Right lobe of liver (tissue), 6 donors: Measurements from ENCODE around the gene HIRA. TPM values are rescaled to one million over a fixed set of nuclear protein-coding genes. Genes with fewer than 3 reads are reported as not detected.

Experiments used
- ATAC-seq, 4 donors: fragments of 200-7000 bp; cut with Tn5 transposase; one replicate each; pipeline ENCODE4 v1.9.1; 2020; ENCODE audit warnings: mild to moderate bottlenecking in 4 of 4, moderate library complexity in 4 of 4
- DNase-seq, 3 donors: peaks; one replicate each; pipeline ENCODE4 v3.0.0-alpha.2; 2020
- H3K27ac ChIP-seq, 3 donors: fragments of 200-600 bp; one replicate each; pipeline ENCODE4 v1.8.0; 2022
- H3K27me3 ChIP-seq, 2 donors: fragments of 200-600 bp; one replicate each; pipeline ENCODE4 v1.8.0; 2022
- H3K36me3 ChIP-seq, 4 donors: fragments of 200-600 bp; sonication (generic) in 1 of 4; one replicate each; pipeline versions ENCODE4 v1.5.1 to v1.8.0; 2017 to 2022; ENCODE audit warnings: control low read depth in 1 of 4
- H3K4me1 ChIP-seq, 4 donors: fragments of 200-600 bp; sonication (generic) in 1 of 4; one replicate each; pipeline versions ENCODE4 v1.5.1 to v1.8.0; 2017 to 2022; ENCODE audit warnings: control low read depth in 1 of 4
- H3K4me3 ChIP-seq, 3 donors: fragments of 200-600 bp; one replicate each; pipeline ENCODE4 v1.8.0; 2022
- H3K9me3 ChIP-seq, 4 donors: fragments of 200-600 bp; sonication (generic) in 1 of 4; one replicate each; pipeline versions ENCODE4 v1.5.1 to v1.8.0; 2017 to 2022; ENCODE audit warnings: control low read depth in 1 of 4
- CTCF ChIP-seq, 4 donors: fragments of 200-600 bp in 3 of 4; fragments of 450-650 bp in 1 of 4; IDR thresholded peaks; one replicate each; pipeline versions ENCODE4 v1.5.1 to v1.8.0; 2016 to 2022; ENCODE audit warnings: antibody characterized with exemption in 4 of 4, mild to moderate bottlenecking in 2 of 4
- POLR2A ChIP-seq: fragments of 450-650 bp; IDR thresholded peaks from one replicate; pipeline ENCODE4 v1.6.1; 2017; ENCODE audit warnings: antibody characterized with exemption, mild to moderate bottlenecking
- WGBS: methylation state at CpG from one replicate; pipeline ENCODE4 v1.1.6; 2018; ENCODE audit warnings: low coverage, low lambda C conversion rate; ENCODE audit not compliant: insufficient coverage; ENCODE audit errors: missing lambda C conversion rate; 5-methylcytosine and 5-hydroxymethylcytosine counted together
- intact Hi-C, 2 donors: fragments of 100-400 bp; cut with DNase I; formaldehyde crosslinking; loops; one replicate each; pipeline versions ENCODE4 v1.11.2 to v1.14.1; 2022
- total RNA-seq, 6 experiments: library from RNA; depleted of rRNA in 2 of 6; stranded (reverse); fragments of >200 nt in 2 of 6; fragmentation: NEBNext Ultra II Directional in 3 of 6; extraction: Animal tissue kit (Norgen Biotek cat#: 25700) in 3 of 6; gene quantifications; one replicate each; pipeline versions ENCODE4 v1.1.0 to v1.2.4, GENCODE V29; 2016 to 2023
- donor health status: DM: no; HTN: yes; CAD: no.
- donor health status: DM: no; HTN: no; CAD: no.
- donor health status: DM: no; HTN: no; CAD: no.
- donor health status: DM: no; HTN: yes; CAD: no.
- donor health status: DM: no; HTN: yes; CAD: no.

Gene HIRA
- total RNA-seq, 6 experiments from 2014 or later: 14.6 to 25.0 (median 17.8) TPM

- WGBS: 89% methylated on average over 5 of the region's 5 CpGs
- Histone ChIP-seq H3K4me3 (no peak overlapping the region), H3K27me3 (no peaks in the 10 kb centered on the region), H3K9me3 (no peaks in the 10 kb centered on the region), H3K4me1 (no peaks in the 10 kb centered on the region), H3K36me3 (peaks cover 0 to 93% (median 31%) of the 10 kb centered on the region in 4 donors), H3K27ac (no peak overlapping the region)
- ATAC-seq: no peak
- TF ChIP-seq POLR2A (no peak), CTCF (IDR thresholded peaks at IDR 0.05) (no peak)
- intact Hi-C loops: no loop called here
- peak in 1 of 3 donors; percentile 42 for DNase-seq
These were observed 37.8 kb downstream of the HIRA start for GRCh38 chr22:19393704-19394103.

GRCh38 chr22:19387575-19387974 is 44.0 kb downstream of the HIRA start:
- Histone ChIP-seq H3K36me3 (peaks cover 11 to 93% (median 51%) of the 10 kb centered on the region in 4 donors), H3K9me3 (no peaks in the 10 kb centered on the region), H3K4me3 (no peak overlapping the region), H3K4me1 (no peaks in the 10 kb centered on the region), H3K27ac (no peak overlapping the region), H3K27me3 (no peaks in the 10 kb centered on the region)
- intact Hi-C loops: no loop called here
- ATAC-seq (no peak), DNase-seq (peak in 1 of 3 donors; percentile 23)
- TF ChIP-seq CTCF (IDR thresholded peaks at IDR 0.05) (no peak), POLR2A (no peak)
- WGBS: 100% methylated on average over 2 of the region's 7 CpGs

- Histone ChIP-seq H3K27me3 (no peaks in the 10 kb centered on the region), H3K4me1 (no peaks in the 10 kb centered on the region), H3K4me3 (no peak overlapping the region), H3K27ac (no peak overlapping the region), H3K9me3 (no peaks in the 10 kb centered on the region), H3K36me3 (peaks cover 11 to 93% (median 53%) of the 10 kb centered on the region in 4 donors)
- 57% methylated on average over 1 of the region's 2 CpGs for WGBS
- TF ChIP-seq POLR2A: no peak
- no peak for TF ChIP-seq CTCF (IDR thresholded peaks at IDR 0.05)
- ATAC-seq (no peak), DNase-seq (peak in 1 of 3 donors; percentile 30)
- intact Hi-C loops: no loop called here
These were observed 44.5 kb downstream of the HIRA start for GRCh38 chr22:19387038-19387437.

GRCh38 chr22:19386248-19386647 is 45.3 kb downstream of the HIRA start:
- ATAC-seq: no peak
- Histone ChIP-seq H3K27me3 (no peaks in the 10 kb centered on the region), H3K9me3 (no peaks in the 10 kb centered on the region), H3K36me3 (peaks cover 11 to 93% (median 53%) of the 10 kb centered on the region in 4 donors), H3K4me1 (no peaks in the 10 kb centered on the region), H3K27ac (no peak overlapping the region), H3K4me3 (no peak overlapping the region)
- intact Hi-C loops: no loop called here
- peak in 1 of 3 donors; percentile 34 for DNase-seq
- no peak for TF ChIP-seq CTCF (IDR thresholded peaks at IDR 0.05)
- WGBS: 100% methylated on average over 1 of the region's 2 CpGs
